Bone marrow (tissue), 2 donors: ENCODE data around the gene BICC1.
"Not testable (repeated sequence)": the region's sequence is repeated elsewhere in the genome, so short reads cannot be mapped to it uniquely, and the experiment has no call there.

Experiments used
- DNase-seq, 2 donors: peaks; one replicate each; lab custom pipeline; 2025; lab: John Stamatoyannopoulos, UW

The BICC1 gene

GRCh38 chr10:58567652-58568051, 55.0 kb downstream of the BICC1 start:
- DNase-seq = no peak

GRCh38 chr10:58568428-58568935, 55.8 kb downstream of the BICC1 start:
- DNase-seq = no peak

GRCh38 chr10:58570307-58570723, 57.6 kb downstream of the BICC1 start:
- DNase-seq = no peak

- DNase-seq = no peak
Observed at GRCh38 chr10:58570979-58571378, 58.3 kb downstream of the BICC1 start.

- DNase-seq = no peak
Observed at GRCh38 chr10:58573144-58573543, 60.5 kb downstream of the BICC1 start.

GRCh38 chr10:58574058-58574457, 61.4 kb downstream of the BICC1 start:
- no peak for DNase-seq

- DNase-seq = no peak
Observed at GRCh38 chr10:58575491-58575890, 62.8 kb downstream of the BICC1 start.

GRCh38 chr10:58576751-58577436, 64.2 kb downstream of the BICC1 start:
- no peak for DNase-seq

- DNase-seq = peak in 1 of 2 donors; percentile 43
Observed at GRCh38 chr10:58577437-58577777, 64.7 kb downstream of the BICC1 start.

GRCh38 chr10:58578366-58578765, 65.7 kb downstream of the BICC1 start:
- no peak for DNase-seq

- DNase-seq = no peak
Observed at GRCh38 chr10:58579011-58579655, 66.5 kb downstream of the BICC1 start.

GRCh38 chr10:58582045-58582444, 69.4 kb downstream of the BICC1 start:
- DNase-seq = no peak

GRCh38 chr10:58585435-58585834, 72.8 kb downstream of the BICC1 start:
- peak in 1 of 2 donors; percentile 60 for DNase-seq

GRCh38 chr10:58586282-58587245, 73.9 kb downstream of the BICC1 start:
- no peak for DNase-seq

- DNase-seq = no peak
Observed at GRCh38 chr10:58587676-58588075, 75.0 kb downstream of the BICC1 start.

- no peak for DNase-seq
Observed at GRCh38 chr10:58588673-58589265, 76.1 kb downstream of the BICC1 start.

GRCh38 chr10:58590152-58590840, 77.6 kb downstream of the BICC1 start:
- peak in 1 of 2 donors; percentile 36 for DNase-seq

- DNase-seq = no peak
Observed at GRCh38 chr10:58590924-58591323, 78.3 kb downstream of the BICC1 start.

GRCh38 chr10:58593008-58593407, 80.3 kb downstream of the BICC1 start:
- peak in 1 of 2 donors; percentile 46 for DNase-seq

- DNase-seq = not testable (repeated sequence)
Observed at GRCh38 chr10:58597211-58597610, 84.5 kb downstream of the BICC1 start.

- DNase-seq = no peak
Observed at GRCh38 chr10:58599927-58600553, 87.4 kb downstream of the BICC1 start.
